ENCODE data around the gene ARMH4.

ARMH4 gene

DNA sequence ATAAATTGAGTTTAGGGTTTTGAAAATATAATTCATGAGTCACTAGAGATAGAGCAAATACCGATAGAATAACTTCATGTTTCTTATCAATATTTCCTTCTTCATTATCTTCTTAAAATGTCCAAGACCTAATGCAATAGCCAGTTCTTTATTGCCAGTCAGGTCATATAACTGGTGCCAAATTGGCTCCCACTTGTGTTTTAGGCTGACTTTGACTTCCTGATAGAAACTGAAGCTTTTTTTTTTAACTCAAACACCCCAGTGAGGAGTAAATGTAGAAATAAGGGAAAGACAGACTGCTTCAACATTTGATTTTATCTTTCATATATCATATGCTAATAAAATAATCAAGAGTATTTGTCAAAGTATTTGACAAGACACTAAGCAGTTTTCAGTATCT lies 80.7 kb downstream of the ARMH4 start:
- TF ChIP-seq, protein P1, sequence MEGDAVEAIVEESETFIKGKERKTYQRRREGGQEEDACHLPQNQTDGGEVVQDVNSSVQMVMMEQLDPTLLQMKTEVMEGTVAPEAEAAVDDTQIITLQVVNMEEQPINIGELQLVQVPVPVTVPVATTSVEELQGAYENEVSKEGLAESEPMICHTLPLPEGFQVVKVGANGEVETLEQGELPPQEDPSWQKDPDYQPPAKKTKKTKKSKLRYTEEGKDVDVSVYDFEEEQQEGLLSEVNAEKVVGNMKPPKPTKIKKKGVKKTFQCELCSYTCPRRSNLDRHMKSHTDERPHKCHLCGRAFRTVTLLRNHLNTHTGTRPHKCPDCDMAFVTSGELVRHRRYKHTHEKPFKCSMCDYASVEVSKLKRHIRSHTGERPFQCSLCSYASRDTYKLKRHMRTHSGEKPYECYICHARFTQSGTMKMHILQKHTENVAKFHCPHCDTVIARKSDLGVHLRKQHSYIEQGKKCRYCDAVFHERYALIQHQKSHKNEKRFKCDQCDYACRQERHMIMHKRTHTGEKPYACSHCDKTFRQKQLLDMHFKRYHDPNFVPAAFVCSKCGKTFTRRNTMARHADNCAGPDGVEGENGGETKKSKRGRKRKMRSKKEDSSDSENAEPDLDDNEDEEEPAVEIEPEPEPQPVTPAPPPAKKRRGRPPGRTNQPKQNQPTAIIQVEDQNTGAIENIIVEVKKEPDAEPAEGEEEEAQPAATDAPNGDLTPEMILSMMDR (IDR thresholded peaks at IDR 0.05), result no peak
- Histone ChIP-seq H3K4me3 (no peak overlapping the region), H3K27ac (no peak overlapping the region)
- DNase-seq (ENCODE audit: low spot score), result no peak

DNA sequence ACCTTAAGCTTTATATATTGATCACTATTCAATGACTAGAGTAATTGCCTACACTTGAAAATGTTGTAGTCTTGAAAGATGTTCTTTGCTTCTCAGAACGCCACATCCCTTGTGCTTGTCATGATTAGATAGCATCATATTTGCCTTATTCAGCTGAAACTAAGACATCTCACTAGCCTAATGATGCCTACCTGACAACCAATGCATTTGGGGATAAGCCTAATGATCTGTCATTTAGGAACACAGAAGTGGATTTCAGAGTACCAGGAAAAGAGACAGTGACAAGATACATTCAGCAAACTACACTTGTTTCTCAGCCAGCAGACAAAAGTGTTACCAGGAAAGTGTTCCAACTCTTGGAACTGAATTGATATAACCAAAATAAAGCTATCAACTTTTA lies 83.7 kb downstream of the ARMH4 start:
- no peak for DNase-seq (ENCODE audit: low spot score)
- H3K4me3 ChIP-seq, result no peak overlapping the region
- TF ChIP-seq, protein P1 (IDR thresholded peaks at IDR 0.05), result no peak
- no peak overlapping the region for H3K27ac ChIP-seq

DNA sequence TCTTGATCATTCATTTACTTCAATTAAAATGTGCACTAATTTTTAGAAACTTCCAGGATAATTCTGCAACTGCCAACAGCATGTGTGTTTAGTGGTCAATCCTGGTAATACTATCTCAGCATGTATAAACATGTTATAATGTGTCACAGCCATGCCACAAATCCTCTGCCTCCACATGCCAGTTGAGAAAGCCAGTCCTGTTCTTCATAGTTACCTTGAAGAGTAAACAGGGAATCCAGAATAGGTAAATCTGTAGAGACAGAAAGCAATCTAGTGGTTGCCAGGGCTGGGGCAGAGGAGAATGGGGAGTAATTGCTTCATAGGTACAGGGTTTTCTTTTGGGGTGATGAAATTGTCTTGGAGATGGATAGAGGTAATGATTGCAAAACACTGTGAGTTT lies 85.9 kb downstream of the ARMH4 start:
- Histone ChIP-seq H3K27ac (no peak overlapping the region), H3K4me3 (no peak overlapping the region)
- DNase-seq (ENCODE audit: low spot score), result no peak
- TF ChIP-seq, protein P1 (IDR thresholded peaks at IDR 0.05), result no peak

DNA sequence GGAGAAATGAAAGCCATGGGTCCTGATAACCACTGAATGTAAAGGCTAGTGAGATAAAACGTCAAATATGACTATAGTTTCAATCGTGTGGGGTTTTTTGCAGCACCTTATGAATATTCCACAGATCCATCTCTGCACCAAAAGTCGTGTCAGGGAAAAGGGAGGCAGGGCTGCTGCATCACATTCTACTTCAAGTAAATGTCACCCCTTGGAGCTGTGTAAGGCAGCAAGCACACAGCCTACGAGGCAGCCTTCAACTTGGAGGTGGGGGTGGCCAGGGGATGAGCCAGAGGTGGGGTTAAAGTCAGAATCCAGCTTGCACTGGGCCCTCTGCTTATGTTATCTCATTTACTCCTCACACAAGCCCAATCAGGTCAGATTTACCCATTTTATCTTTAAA lies 90.4 kb downstream of the ARMH4 start:
- no peak for DNase-seq (ENCODE audit: low spot score)
- Histone ChIP-seq H3K4me3 (no peak overlapping the region), H3K27ac (no peak overlapping the region)
- TF ChIP-seq, protein P1 (IDR thresholded peaks at IDR 0.05), result no peak

DNA sequence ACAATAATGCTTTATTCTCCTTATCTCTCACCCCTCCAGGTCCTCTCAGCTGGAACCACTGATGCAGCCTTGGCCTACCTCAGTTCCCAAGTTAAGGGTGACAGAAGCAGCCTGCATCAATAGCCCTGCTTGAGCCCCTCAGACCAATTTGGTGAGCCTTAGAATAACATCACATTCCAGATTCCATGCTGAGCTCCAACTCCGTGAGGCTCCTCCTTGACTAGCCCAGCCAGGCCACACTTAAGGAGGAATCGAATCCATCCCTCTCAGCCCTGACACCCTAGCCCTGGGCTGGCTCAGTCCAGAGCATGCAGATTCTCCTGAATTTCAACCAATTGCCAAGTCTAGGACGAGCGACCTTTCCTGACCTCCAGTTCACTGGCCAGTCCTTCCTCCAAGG lies 91.1 kb downstream of the ARMH4 start:
- H3K4me3 ChIP-seq, result no peak overlapping the region
- DNase-seq (ENCODE audit: low spot score), result no peak
- no peak overlapping the region for H3K27ac ChIP-seq
- TF ChIP-seq, protein P1 (IDR thresholded peaks at IDR 0.05), result no peak

DNA sequence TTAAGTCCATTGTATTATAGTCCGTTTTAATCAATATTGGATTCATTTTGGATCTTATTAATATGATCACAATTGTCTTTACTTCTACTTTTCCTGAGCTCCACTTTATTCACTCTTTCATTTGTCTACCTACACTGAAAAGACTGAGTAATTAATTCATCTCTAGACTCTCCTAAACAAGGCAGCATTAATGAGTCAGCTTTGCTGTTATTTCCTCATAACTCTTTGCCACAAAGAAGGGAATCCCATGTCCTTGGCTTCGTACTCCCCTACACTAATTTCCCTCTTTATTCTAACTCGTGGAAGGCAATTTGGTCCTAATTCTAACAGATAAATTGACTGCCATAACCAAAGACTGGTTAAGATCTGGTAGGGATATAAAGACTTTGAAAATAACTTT lies 91.9 kb downstream of the ARMH4 start:
- TF ChIP-seq, protein P1 (IDR thresholded peaks at IDR 0.05), result no peak
- H3K27ac ChIP-seq, result no peak overlapping the region
- DNase-seq (ENCODE audit: low spot score), result no peak
- H3K4me3 ChIP-seq, result no peak overlapping the region

DNA sequence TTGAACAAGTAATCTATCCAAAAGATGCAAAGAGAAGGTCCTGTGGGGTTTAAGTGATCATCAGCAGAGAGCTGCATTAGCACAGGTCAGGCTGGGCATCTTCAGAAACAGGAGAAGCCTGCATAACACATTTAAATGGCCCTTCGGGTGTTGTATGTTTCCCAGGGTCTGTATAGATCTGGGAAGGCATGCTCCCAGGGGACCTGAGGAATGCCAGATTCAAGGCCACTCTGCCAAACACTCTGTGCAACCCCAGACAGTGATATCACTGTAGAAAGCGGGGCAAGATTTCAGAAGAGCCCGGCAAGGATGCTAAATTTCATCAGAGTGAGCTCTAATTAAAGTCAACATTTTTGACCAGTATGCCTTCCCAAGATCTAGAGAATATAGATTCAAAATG lies 92.9 kb downstream of the ARMH4 start:
- no peak overlapping the region for H3K4me3 ChIP-seq
- TF ChIP-seq, protein P1 (IDR thresholded peaks at IDR 0.05), result no peak
- no peak for DNase-seq (ENCODE audit: low spot score)
- no peak overlapping the region for H3K27ac ChIP-seq

Measured in coronary artery (tissue), 2 donors.